WTC11 (cell line): Measurements from ENCODE around the gene APPBP2. TPM values are rescaled to one million over a fixed set of nuclear protein-coding genes. Genes with fewer than 3 reads are reported as not detected.

Experiments used
- ATAC-seq: fragments of 200-7000 bp; cut with Tn5 transposase; 2 replicates; pipeline ENCODE4 v1.10.0; 2021; ENCODE audit warnings: mild to moderate bottlenecking, moderate library complexity
- CTCF ChIA-PET: fragments of 300-600 bp; sonication (Branson Sonifier 250); formaldehyde crosslinking; loops from one replicate; lab custom pipeline; 2021; ENCODE audit warnings: antibody characterized with exemption; lab: Charles Lee
- POLR2A ChIA-PET: fragments of 350-600 bp; sonication (Branson Sonifier 250); formaldehyde crosslinking; loops from one replicate; lab custom pipeline; 2021; ENCODE audit warnings: antibody characterized with exemption; lab: Charles Lee
- DNase-seq: peaks from one replicate; pipeline ENCODE4 v3.0.0; 2021; ENCODE audit warnings: low spot score
- H3K27ac Mint-ChIP-seq: 2 replicates; pipeline ENCODE4 v1.8.0; 2021; ENCODE audit warnings: mixed read lengths
- H3K27me3 Mint-ChIP-seq: 2 replicates; pipeline ENCODE4 v1.8.0; 2021; ENCODE audit warnings: low read depth, mild to moderate bottlenecking, moderate library complexity, mixed read lengths
- H3K36me3 Mint-ChIP-seq: 2 replicates; pipeline ENCODE4 v1.8.0; 2021; ENCODE audit warnings: mixed read lengths
- H3K4me1 Mint-ChIP-seq: 2 replicates; pipeline ENCODE4 v1.8.0; 2022; ENCODE audit warnings: mixed read lengths
- H3K4me3 Mint-ChIP-seq: 2 replicates; pipeline ENCODE4 v1.8.0; 2021; ENCODE audit warnings: mild to moderate bottlenecking, moderate library complexity, mixed read lengths
- H3K9me3 Mint-ChIP-seq: 2 replicates; pipeline ENCODE4 v1.8.0; 2021; ENCODE audit warnings: mixed read lengths
- CREB1 ChIP-seq: sonication (generic); formaldehyde crosslinking; IDR thresholded peaks from 2 replicates; pipeline ENCODE4 v1.8.0; 2023; ENCODE audit warnings: mild to moderate bottlenecking, missing genetic modification reagents
- GABPB1 ChIP-seq: sonication (generic); formaldehyde crosslinking; IDR thresholded peaks from 2 replicates; pipeline ENCODE4 v1.8.1; 2023; ENCODE audit warnings: mild to moderate bottlenecking, missing genetic modification reagents
- GRHL2 ChIP-seq: fragments of 250-450 bp; sonication (Bioruptor Pico); IDR thresholded peaks from 2 replicates; pipeline ENCODE4 v1.8.0; 2022; ENCODE audit warnings: mild to moderate bottlenecking, moderate library complexity; ENCODE audit not compliant: insufficient replicate concordance, severe bottlenecking
- MYBL2 ChIP-seq: sonication (generic); formaldehyde crosslinking; IDR thresholded peaks from 2 replicates; pipeline ENCODE4 v1.8.1; 2023; ENCODE audit warnings: mild to moderate bottlenecking, moderate library complexity, missing genetic modification reagents
- SMAD3 ChIP-seq: sonication (generic); formaldehyde crosslinking; IDR thresholded peaks from 2 replicates; pipeline ENCODE4 v1.8.0; 2022; ENCODE audit warnings: missing genetic modification reagents, mild to moderate bottlenecking, borderline replicate concordance
- TCF7 ChIP-seq: sonication (generic); formaldehyde crosslinking; IDR thresholded peaks from 2 replicates; pipeline ENCODE4 v1.8.0; 2022; ENCODE audit warnings: mild to moderate bottlenecking, low read depth, missing genetic modification reagents, moderate library complexity
- ZNF121 ChIP-seq: sonication (generic); formaldehyde crosslinking; IDR thresholded peaks from 2 replicates; pipeline ENCODE4 v1.8.0; 2023; ENCODE audit warnings: missing genetic modification reagents
- ZNF219 ChIP-seq: sonication (generic); formaldehyde crosslinking; IDR thresholded peaks from 2 replicates; pipeline ENCODE4 v1.8.0; 2023; ENCODE audit warnings: missing genetic modification reagents, mild to moderate bottlenecking, borderline replicate concordance
- ZNF416 ChIP-seq: fragments of 250-450 bp; sonication (Bioruptor Pico); IDR thresholded peaks from 2 replicates; pipeline ENCODE4 v1.9.0; 2021; ENCODE audit warnings: mild to moderate bottlenecking, inconsistent platforms
- total RNA-seq: library from RNA; stranded (reverse); gene quantifications from 3 replicates; pipeline ENCODE4 v1.2.3, GENCODE V29; 2021
- TF ChIP-seq, protein P1 (sequence below): sonication (generic); formaldehyde crosslinking; IDR thresholded peaks from 2 replicates; pipeline ENCODE4 v1.8.1; 2023; ENCODE audit warnings: mild to moderate bottlenecking, moderate library complexity, missing genetic modification reagents
- TF ChIP-seq, protein P2 (sequence below): fragments of 250-450 bp; sonication (Bioruptor Pico); IDR thresholded peaks from 2 replicates; pipeline ENCODE4 v1.9.0; 2021; ENCODE audit warnings: mild to moderate bottlenecking
- TF ChIP-seq, protein P3 (sequence below): fragments of 250-450 bp; sonication (Bioruptor Pico); IDR thresholded peaks from 2 replicates; pipeline ENCODE4 v1.8.0; 2021; ENCODE audit warnings: mild to moderate bottlenecking
- TF ChIP-seq, protein P4 (sequence below): fragments of 250-450 bp; sonication (Bioruptor Pico); conservative IDR thresholded peaks from 2 replicates; pipeline ENCODE4 v1.9.0; 2021; ENCODE audit warnings: mild to moderate bottlenecking
- TF ChIP-seq, protein P5 (sequence below): fragments of 250-450 bp; sonication (Bioruptor Pico); IDR thresholded peaks from 2 replicates; pipeline ENCODE4 v1.9.0; 2021; ENCODE audit warnings: moderate library complexity, mild to moderate bottlenecking, inconsistent platforms, borderline replicate concordance
- TF ChIP-seq, protein P6 (sequence below): sonication (generic); formaldehyde crosslinking; IDR thresholded peaks from 2 replicates; pipeline ENCODE4 v1.8.0; 2022; ENCODE audit warnings: mild to moderate bottlenecking, missing genetic modification reagents
- TF ChIP-seq, protein P7 (sequence below): sonication (generic); formaldehyde crosslinking; IDR thresholded peaks from 2 replicates; pipeline ENCODE4 v1.8.1; 2022; ENCODE audit warnings: mild to moderate bottlenecking, moderate library complexity, missing genetic modification reagents

The APPBP2 gene
- total RNA-seq, 1 experiment from 2014 or later: 15.3 TPM

DNA sequence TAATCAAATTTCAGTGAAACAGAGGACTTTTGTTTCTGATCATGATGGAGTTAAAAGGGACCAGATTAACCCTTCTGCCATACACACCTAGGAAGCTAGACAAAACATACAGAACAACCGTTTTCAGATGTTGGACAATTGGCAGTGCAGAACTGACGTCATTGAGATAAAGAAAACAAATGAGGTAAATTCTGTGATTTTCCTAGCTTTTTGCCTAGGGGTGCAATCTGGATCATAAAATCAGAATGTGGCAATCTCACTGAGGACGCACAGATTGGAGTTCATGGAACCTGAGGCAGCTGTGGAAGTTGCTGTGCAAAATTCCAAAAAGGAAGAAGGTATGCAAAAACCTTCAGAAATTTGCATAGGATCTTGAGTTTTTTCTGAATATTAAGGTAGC is 119.2 kb downstream of the APPBP2 start (continued):
- TF ChIP-seq, protein P1, sequence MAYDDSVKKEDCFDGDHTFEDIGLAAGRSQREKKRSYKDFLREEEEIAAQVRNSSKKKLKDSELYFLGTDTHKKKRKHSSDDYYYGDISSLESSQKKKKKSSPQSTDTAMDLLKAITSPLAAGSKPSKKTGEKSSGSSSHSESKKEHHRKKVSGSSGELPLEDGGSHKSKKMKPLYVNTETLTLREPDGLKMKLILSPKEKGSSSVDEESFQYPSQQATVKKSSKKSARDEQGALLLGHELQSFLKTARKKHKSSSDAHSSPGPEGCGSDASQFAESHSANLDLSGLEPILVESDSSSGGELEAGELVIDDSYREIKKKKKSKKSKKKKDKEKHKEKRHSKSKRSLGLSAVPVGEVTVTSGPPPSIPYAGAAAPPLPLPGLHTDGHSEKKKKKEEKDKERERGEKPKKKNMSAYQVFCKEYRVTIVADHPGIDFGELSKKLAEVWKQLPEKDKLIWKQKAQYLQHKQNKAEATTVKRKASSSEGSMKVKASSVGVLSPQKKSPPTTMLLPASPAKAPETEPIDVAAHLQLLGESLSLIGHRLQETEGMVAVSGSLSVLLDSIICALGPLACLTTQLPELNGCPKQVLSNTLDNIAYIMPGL (CRISPR knock-in tag): no peak
- TF ChIP-seq, protein P2, sequence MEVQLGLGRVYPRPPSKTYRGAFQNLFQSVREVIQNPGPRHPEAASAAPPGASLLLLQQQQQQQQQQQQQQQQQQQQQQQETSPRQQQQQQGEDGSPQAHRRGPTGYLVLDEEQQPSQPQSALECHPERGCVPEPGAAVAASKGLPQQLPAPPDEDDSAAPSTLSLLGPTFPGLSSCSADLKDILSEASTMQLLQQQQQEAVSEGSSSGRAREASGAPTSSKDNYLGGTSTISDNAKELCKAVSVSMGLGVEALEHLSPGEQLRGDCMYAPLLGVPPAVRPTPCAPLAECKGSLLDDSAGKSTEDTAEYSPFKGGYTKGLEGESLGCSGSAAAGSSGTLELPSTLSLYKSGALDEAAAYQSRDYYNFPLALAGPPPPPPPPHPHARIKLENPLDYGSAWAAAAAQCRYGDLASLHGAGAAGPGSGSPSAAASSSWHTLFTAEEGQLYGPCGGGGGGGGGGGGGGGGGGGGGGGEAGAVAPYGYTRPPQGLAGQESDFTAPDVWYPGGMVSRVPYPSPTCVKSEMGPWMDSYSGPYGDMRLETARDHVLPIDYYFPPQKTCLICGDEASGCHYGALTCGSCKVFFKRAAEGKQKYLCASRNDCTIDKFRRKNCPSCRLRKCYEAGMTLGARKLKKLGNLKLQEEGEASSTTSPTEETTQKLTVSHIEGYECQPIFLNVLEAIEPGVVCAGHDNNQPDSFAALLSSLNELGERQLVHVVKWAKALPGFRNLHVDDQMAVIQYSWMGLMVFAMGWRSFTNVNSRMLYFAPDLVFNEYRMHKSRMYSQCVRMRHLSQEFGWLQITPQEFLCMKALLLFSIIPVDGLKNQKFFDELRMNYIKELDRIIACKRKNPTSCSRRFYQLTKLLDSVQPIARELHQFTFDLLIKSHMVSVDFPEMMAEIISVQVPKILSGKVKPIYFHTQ (CRISPR knock-in tag): no peak
- TF ChIP-seq GRHL2 (no peak), ZNF416 (CRISPR knock-in tag) (no peak)

DNA sequence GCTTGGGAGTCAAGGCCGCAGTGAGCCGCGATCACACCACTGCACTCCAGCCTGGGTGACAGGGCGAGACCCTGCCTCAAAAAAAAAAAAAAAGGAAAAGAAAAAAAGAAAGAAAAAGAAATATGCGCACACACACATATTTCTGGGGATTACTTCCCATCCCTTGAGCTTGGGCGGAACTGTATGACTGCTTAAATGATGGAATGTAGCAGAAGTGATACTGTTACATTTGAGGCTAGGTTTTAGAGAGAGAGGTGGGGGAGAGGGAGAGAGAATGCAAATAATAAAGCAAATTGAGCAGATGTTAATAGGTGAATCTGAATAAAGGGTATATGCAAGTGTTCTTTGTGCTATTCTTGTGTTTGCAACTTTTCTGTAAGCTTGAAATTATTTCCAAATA is 122.1 kb downstream of the APPBP2 start:
- Mint-ChIP-seq H3K4me1 (0 out of 2 replicates have a peak, but pooled peaks cover 2% of the 10 kb centered on the region), H3K27ac (no peak overlapping the region), H3K27me3 (no peaks in the 10 kb centered on the region; the same call in 1 of the 2 replicates), H3K36me3 (peaks cover 3% of the 10 kb centered on the region; the same call in 1 of the 2 replicates), H3K4me3 (no peak overlapping the region), H3K9me3 (peaks cover 17% of the 10 kb centered on the region)
- CTCF ChIA-PET: interaction anchor here (0.9 to 2.8 kb wide), 3 partner anchors 17 to 173 kb away, joined by 3 to 15 read pairs (median 4); no protein-coding TSS in a partner anchor
- no peak for DNase-seq
- no peak for ATAC-seq
- POLR2A ChIA-PET: interaction anchor here (0.7 kb wide), 1 partner anchor 75 kb away, joined by 3 read pairs; no protein-coding TSS in a partner anchor
- TF ChIP-seq, protein P2 (CRISPR knock-in tag): no peak
- no peak for TF ChIP-seq ZNF121 (CRISPR knock-in tag)
- TF ChIP-seq, protein P3, sequence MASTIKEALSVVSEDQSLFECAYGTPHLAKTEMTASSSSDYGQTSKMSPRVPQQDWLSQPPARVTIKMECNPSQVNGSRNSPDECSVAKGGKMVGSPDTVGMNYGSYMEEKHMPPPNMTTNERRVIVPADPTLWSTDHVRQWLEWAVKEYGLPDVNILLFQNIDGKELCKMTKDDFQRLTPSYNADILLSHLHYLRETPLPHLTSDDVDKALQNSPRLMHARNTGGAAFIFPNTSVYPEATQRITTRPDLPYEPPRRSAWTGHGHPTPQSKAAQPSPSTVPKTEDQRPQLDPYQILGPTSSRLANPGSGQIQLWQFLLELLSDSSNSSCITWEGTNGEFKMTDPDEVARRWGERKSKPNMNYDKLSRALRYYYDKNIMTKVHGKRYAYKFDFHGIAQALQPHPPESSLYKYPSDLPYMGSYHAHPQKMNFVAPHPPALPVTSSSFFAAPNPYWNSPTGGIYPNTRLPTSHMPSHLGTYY (CRISPR knock-in tag): no peak
- TF ChIP-seq TCF7 (CRISPR knock-in tag): no peak
- TF ChIP-seq SMAD3 (CRISPR knock-in tag): no peak

DNA sequence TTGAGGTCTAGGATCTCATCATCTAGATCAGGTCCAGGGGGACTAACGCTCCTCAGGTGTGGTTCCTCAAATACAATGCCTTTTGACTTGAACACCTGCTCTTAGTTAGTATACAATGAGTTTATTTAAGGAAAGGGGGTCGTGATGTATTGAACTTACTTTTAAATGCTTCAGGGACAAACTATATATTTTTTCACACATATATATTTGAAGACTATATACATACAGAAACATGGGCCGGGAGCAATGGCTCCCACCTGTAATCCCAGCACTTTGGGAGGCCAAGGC is 122.6 kb downstream of the APPBP2 start:
- DNase-seq (no peak), ATAC-seq (no peak)
- peaks cover under 1% of the 10 kb centered on the region; the same call in 1 of the 2 replicates for H3K36me3 Mint-ChIP-seq
- ChIA-PET CTCF (interaction anchor here (1.3 to 2.8 kb wide), 2 partner anchors 18 kb away, joined by 4 to 15 read pairs; no protein-coding TSS in a partner anchor), POLR2A (no interaction called here)
- no peaks in the 10 kb centered on the region; the same call in 1 of the 2 replicates for H3K27me3 Mint-ChIP-seq
- TF ChIP-seq, protein P4, sequence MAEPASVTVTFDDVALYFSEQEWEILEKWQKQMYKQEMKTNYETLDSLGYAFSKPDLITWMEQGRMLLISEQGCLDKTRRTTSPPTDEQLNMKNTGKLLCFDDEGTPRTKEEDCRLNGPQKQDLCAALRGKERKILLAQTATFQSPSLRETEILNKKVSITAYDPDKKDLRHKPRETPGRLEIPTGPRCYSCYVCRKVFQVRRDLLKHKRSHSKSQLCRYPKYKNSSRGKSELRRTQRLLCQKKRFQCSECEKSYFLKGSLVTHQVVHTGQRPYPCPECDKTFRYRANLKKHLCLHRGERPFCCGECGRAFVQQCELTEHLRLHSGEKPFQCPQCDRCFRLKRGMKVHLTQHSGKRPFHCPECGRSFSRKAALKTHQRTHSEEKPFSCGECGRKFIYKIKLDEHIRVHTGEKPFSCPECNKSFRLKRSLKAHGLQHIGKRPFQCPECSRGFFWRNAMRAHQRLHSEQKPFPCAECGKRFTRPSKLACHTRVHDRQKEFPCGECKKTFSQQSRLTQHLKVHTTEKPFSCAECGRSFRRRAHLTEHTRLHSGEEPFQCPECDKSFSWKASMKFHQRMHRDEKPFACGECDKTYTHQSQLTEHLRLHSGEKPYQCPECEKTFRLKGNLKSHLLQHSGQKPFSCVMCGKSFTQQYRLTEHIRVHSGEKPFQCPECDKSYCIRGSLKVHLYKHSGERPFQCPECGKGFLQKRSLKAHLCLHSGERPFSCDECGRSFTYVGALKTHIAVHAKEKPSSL (CRISPR knock-in tag): no peak
- no peak for TF ChIP-seq MYBL2 (CRISPR knock-in tag)
- TF ChIP-seq GABPB1: no peak
- no peak for TF ChIP-seq ZNF219 (CRISPR knock-in tag)
- TF ChIP-seq, protein P5, sequence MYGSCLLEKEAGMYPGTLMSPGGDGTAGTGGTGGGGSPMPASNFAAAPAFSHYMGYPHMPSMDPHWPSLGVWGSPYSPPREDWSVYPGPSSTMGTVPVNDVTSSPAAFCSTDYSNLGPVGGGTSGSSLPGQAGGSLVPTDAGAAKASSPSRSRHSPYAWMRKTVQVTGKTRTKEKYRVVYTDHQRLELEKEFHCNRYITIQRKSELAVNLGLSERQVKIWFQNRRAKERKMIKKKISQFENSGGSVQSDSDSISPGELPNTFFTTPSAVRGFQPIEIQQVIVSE (CRISPR knock-in tag): no peak
- TF ChIP-seq CREB1 (CRISPR knock-in tag): no peak
- TF ChIP-seq, protein P6, sequence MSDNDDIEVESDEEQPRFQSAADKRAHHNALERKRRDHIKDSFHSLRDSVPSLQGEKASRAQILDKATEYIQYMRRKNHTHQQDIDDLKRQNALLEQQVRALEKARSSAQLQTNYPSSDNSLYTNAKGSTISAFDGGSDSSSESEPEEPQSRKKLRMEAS (CRISPR knock-in tag): no peak
- TF ChIP-seq, protein P7, sequence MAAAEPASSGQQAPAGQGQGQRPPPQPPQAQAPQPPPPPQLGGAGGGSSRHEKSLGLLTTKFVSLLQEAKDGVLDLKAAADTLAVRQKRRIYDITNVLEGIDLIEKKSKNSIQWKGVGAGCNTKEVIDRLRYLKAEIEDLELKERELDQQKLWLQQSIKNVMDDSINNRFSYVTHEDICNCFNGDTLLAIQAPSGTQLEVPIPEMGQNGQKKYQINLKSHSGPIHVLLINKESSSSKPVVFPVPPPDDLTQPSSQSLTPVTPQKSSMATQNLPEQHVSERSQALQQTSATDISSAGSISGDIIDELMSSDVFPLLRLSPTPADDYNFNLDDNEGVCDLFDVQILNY (CRISPR knock-in tag): no peak
- H3K27ac Mint-ChIP-seq: 0 out of 2 replicates have a peak overlapping the region, but pooled peaks have one; percentile 37
- peaks cover 12% of the 10 kb centered on the region for H3K9me3 Mint-ChIP-seq
- H3K4me3 Mint-ChIP-seq: no peak overlapping the region
- 0 out of 2 replicates have a peak, but pooled peaks cover 2% of the 10 kb centered on the region for H3K4me1 Mint-ChIP-seq
